Hepatocyte (in vitro differentiated cells): ENCODE data around the gene CCL16. TPM values are rescaled to one million over a fixed set of nuclear protein-coding genes. Genes with fewer than 3 reads are reported as not detected.

Source experiments
- DNase-seq: peaks from one replicate; pipeline ENCODE4 v3.0.0-alpha.2; 2016; ENCODE audit warnings: low spot score
- H2AFZ ChIP-seq: fragments of 200-600 bp; sonication (generic); 2 replicates; pipeline ENCODE4 v1.6.0; 2016; ENCODE audit warnings: antibody characterized with exemption, mild to moderate bottlenecking
- H3K27ac ChIP-seq: fragments of 200-600 bp; sonication (generic); 2 replicates; pipeline ENCODE4 v1.5.1; 2016; ENCODE audit warnings: mild to moderate bottlenecking
- H3K27me3 ChIP-seq: fragments of 200-600 bp; sonication (generic); 2 replicates; pipeline ENCODE4 v1.6.1; 2016
- H3K36me3 ChIP-seq: fragments of 200-600 bp; sonication (generic); replicated peaks from 2 replicates; pipeline ENCODE4 v1.5.1; 2016; ENCODE audit warnings: low read depth; ENCODE audit not compliant: insufficient read depth
- H3K4me1 ChIP-seq: fragments of 200-600 bp; sonication (generic); 2 replicates; pipeline ENCODE4 v1.5.1; 2016; ENCODE audit warnings: mild to moderate bottlenecking, moderate library complexity; ENCODE audit not compliant: insufficient read depth
- H3K4me2 ChIP-seq: fragments of 200-600 bp; sonication (generic); 2 replicates; pipeline ENCODE4 v1.6.0; 2016
- H3K4me3 ChIP-seq: fragments of 200-600 bp; sonication (generic); 2 replicates; pipeline ENCODE4 v1.5.1; 2016; ENCODE audit warnings: mild to moderate bottlenecking
- H3K79me2 ChIP-seq: fragments of 200-600 bp; sonication (generic); 2 replicates; pipeline ENCODE4 v1.6.0; 2017; ENCODE audit warnings: mild to moderate bottlenecking
- H3K9me2 ChIP-seq: fragments of 200-600 bp; sonication (generic); replicated peaks from 2 replicates; pipeline ENCODE4 v1.6.0; 2017; ENCODE audit warnings: mild to moderate bottlenecking; ENCODE audit not compliant: insufficient read depth
- H3K9me3 ChIP-seq: fragments of 200-600 bp; sonication (generic); 2 replicates; pipeline ENCODE4 v1.5.1; 2016; ENCODE audit warnings: low read depth, mild to moderate bottlenecking
- H4K20me1 ChIP-seq: fragments of 200-600 bp; sonication (generic); 2 replicates; pipeline ENCODE4 v1.6.0; 2016; ENCODE audit warnings: mild to moderate bottlenecking; ENCODE audit not compliant: insufficient read depth, poor library complexity, severe bottlenecking
- EZH2 ChIP-seq: fragments of 200-600 bp; sonication (generic); IDR thresholded peaks from 2 replicates; pipeline ENCODE4 v1.6.1; 2016; ENCODE audit warnings: antibody characterized with exemption, mild to moderate bottlenecking, borderline replicate concordance
- EZH2phosphoT487 ChIP-seq: fragments of 200-600 bp; sonication (generic); IDR thresholded peaks from one replicate; pipeline ENCODE4 v1.6.1; 2018; ENCODE audit warnings: antibody characterized with exemption, mild to moderate bottlenecking, low read depth, moderate library complexity; ENCODE audit not compliant: unreplicated experiment, severe bottlenecking
- WGBS: methylation state at CpG from one replicate; pipeline ENCODE4 v1.1.6; 2016; ENCODE audit warnings: low lambda C conversion rate; ENCODE audit errors: missing lambda C conversion rate; 5-methylcytosine and 5-hydroxymethylcytosine counted together
- polyA plus RNA-seq: library from polyadenylated mRNA; unstranded; fragments of >200 nt; fragmentation: Nextera tagmentation; extraction: Ambion mirVana; gene quantifications from 2 replicates; pipeline ENCODE4 v1.2.1, GENCODE V29; 2016
- total RNA-seq: library from RNA; depleted of rRNA; stranded (reverse); fragments of >200 nt; gene quantifications from 2 replicates; pipeline ENCODE4 v1.2.3, GENCODE V29; 2014
- TF ChIP-seq, protein P1 (sequence below): fragments of 200-600 bp; sonication (generic); IDR thresholded peaks from 2 replicates; pipeline ENCODE4 v1.5.1; 2016; ENCODE audit warnings: antibody characterized with exemption, mild to moderate bottlenecking; ENCODE audit not compliant: poor library complexity

The CCL16 gene, protein sequence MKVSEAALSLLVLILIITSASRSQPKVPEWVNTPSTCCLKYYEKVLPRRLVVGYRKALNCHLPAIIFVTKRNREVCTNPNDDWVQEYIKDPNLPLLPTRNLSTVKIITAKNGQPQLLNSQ
- total RNA-seq (not detected in 2 replicates), polyA plus RNA-seq (not detected in 2 replicates)

DNA sequence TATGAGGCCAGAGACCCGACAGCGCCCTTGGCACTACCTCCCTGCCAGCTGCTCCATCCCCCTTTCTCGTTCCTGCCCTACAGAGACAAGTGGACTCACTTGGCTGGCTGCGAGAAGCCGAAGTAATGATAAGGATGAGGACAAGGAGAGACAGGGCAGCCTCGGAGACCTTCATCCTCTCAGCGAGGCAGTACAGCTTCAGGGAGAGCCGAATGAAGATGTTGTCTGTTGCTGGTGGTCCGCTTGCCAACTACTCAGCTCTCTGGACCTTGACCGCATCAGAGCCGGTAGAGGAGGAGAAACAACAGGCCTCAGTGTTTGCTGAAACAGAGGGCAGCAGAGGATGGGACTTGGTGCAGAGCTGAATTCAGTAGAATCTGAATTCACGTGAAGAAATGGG lies at the start of gene CCL16:
Gene CCL16, minus strand, starts transcription at position 252 of the 400 bp plus-strand sequence. Its CDS starts 77 bp downstream, at position 175.
- no peak within 1 kb of the TSS for H3K4me2 ChIP-seq
- H4K20me1 ChIP-seq: no peaks in the 10 kb centered on the region
- TF ChIP-seq EZH2phosphoT487: no peak
- TF ChIP-seq, protein P1, sequence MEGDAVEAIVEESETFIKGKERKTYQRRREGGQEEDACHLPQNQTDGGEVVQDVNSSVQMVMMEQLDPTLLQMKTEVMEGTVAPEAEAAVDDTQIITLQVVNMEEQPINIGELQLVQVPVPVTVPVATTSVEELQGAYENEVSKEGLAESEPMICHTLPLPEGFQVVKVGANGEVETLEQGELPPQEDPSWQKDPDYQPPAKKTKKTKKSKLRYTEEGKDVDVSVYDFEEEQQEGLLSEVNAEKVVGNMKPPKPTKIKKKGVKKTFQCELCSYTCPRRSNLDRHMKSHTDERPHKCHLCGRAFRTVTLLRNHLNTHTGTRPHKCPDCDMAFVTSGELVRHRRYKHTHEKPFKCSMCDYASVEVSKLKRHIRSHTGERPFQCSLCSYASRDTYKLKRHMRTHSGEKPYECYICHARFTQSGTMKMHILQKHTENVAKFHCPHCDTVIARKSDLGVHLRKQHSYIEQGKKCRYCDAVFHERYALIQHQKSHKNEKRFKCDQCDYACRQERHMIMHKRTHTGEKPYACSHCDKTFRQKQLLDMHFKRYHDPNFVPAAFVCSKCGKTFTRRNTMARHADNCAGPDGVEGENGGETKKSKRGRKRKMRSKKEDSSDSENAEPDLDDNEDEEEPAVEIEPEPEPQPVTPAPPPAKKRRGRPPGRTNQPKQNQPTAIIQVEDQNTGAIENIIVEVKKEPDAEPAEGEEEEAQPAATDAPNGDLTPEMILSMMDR: no peak
- no peak for TF ChIP-seq EZH2
- H3K27me3 ChIP-seq: no peaks in the 10 kb centered on the region
- no peaks in the 10 kb centered on the region for H3K9me2 ChIP-seq
- H3K9me3 ChIP-seq: no peaks in the 10 kb centered on the region
- no peaks in the 10 kb centered on the region for H3K36me3 ChIP-seq
- DNase-seq: no peak
- no peaks in the 10 kb centered on the region for H3K4me1 ChIP-seq
- 93% methylated on average over 12 of the region's 12 CpGs for WGBS
- no peak within 1 kb of the TSS for H2AFZ ChIP-seq
- H3K79me2 ChIP-seq: no peaks in the 10 kb centered on the region
- peak within 1 kb of the TSS; percentile 58 for H3K27ac ChIP-seq
- no peak within 1 kb of the TSS for H3K4me3 ChIP-seq

DNA sequence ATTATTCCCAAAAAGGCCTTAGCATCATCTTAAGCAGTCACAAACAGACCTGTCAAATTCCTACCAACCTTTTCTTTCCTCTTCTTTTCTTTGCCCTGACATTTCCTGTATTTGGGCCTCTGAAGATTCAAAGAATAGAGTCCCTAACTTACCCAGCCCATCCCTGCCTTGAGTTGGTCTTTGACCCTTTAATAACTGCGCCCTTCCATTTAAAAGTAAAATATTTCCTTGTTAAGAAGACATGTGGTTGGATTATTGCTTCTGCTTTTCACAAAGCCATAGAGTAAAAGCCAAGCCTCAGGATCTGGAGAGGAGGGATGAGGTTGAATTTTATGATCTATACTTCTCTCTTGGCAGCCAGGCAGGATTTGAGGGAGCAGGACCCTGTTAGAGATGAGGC lies 49.7 kb upstream of the CCL16 start:
- Histone ChIP-seq H3K27ac (no peak overlapping the region), H3K4me3 (no peak overlapping the region), H3K4me2 (no peak overlapping the region), H2AFZ (no peak overlapping the region), H3K27me3 (peaks cover 4% of the 10 kb centered on the region), H3K9me3 (no peaks in the 10 kb centered on the region), H3K79me2 (no peaks in the 10 kb centered on the region), H4K20me1 (no peaks in the 10 kb centered on the region), H3K9me2 (no peaks in the 10 kb centered on the region), H3K4me1 (no peaks in the 10 kb centered on the region), H3K36me3 (no peaks in the 10 kb centered on the region)
- no peak for DNase-seq
- WGBS: 94% methylated on average over 1 of the region's 1 CpG
- no peak for TF ChIP-seq EZH2
- no peak for TF ChIP-seq EZH2phosphoT487
- TF ChIP-seq, protein P1: no peak

DNA sequence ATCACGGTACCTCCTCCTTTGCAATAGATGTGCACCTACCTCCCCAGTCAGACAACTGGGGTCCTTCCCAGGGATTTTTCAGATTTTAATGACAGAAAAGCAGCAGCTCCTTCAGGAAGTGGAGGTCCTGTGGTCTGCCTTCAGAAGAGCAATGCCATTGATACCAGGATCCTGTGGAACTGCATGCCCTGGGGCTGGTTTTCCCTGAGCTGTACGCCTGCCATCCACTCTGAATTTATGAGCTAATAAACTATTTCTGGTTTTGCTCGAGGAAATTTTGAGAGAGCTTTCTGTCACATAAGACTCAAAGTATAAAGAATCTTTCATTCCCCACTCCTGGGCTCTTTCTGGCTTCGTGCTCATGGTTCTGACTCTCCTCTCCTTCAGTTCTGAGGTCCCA lies 46.5 kb upstream of the CCL16 start:
- no peak overlapping the region for H3K4me3 ChIP-seq
- no peaks in the 10 kb centered on the region for H3K9me3 ChIP-seq
- no peak overlapping the region for H3K4me2 ChIP-seq
- TF ChIP-seq EZH2 (no peak), EZH2phosphoT487 (no peak)
- TF ChIP-seq, protein P1: no peak
- no peaks in the 10 kb centered on the region for H3K4me1 ChIP-seq
- 38% methylated on average over 4 of the region's 4 CpGs for WGBS
- H3K27ac ChIP-seq: no peak overlapping the region
- H4K20me1 ChIP-seq: no peaks in the 10 kb centered on the region
- H3K79me2 ChIP-seq: no peaks in the 10 kb centered on the region
- no peaks in the 10 kb centered on the region for H3K9me2 ChIP-seq
- H3K36me3 ChIP-seq: no peaks in the 10 kb centered on the region
- no peaks in the 10 kb centered on the region for H3K27me3 ChIP-seq
- DNase-seq: no peak
- no peak overlapping the region for H2AFZ ChIP-seq
